OCI-LY3 (cell line): ENCODE data around the gene INPP5E.

Experiments
- H2AFZ ChIP-seq: fragments of 200-600, 300-600 bp; shearing (Covaris generic); 2 replicates; pipeline ENCODE4 v1.6.0; 2014; ENCODE audit warnings: antibody characterized with exemption, low read depth, low read length
- H3K27ac ChIP-seq: fragments of 200-600, 300-600 bp; sonication (generic); 2 replicates; pipeline ENCODE4 v1.5.1; 2014; ENCODE audit warnings: mild to moderate bottlenecking, low read length, moderate library complexity, mixed read lengths
- H3K27me3 ChIP-seq: fragments of 200-600, 300-600 bp; sonication (generic); 2 replicates; pipeline ENCODE4 v1.6.1; 2014; ENCODE audit warnings: low read depth, low read length, mixed read lengths
- H3K36me3 ChIP-seq: fragments of 200-600, 300-600 bp; sonication (generic); replicated peaks from 2 replicates; pipeline ENCODE3; 2014; ENCODE audit warnings: low read depth, low read length, mixed read lengths
- H3K4me1 ChIP-seq: fragments of 300-600, 200-600 bp; sonication (generic); 2 replicates; pipeline ENCODE4 v1.6.1; 2014; ENCODE audit warnings: low read length, mixed read lengths
- H3K4me2 ChIP-seq: fragments of 200-600, 300-600 bp; sonication (generic); 2 replicates; pipeline ENCODE4 v1.6.1; 2014; ENCODE audit warnings: low read length, mixed read lengths
- H3K4me3 ChIP-seq: fragments of 300-600, 200-600 bp; sonication (generic); 2 replicates; pipeline ENCODE4 v1.5.1; 2014; ENCODE audit warnings: antibody characterized with exemption, mild to moderate bottlenecking, low read length, moderate library complexity
- H3K79me2 ChIP-seq: fragments of 300-600, 200-600 bp; shearing (Covaris generic); 2 replicates; pipeline ENCODE4 v1.6.1; 2014; ENCODE audit warnings: mild to moderate bottlenecking, low read length, mixed read lengths
- H3K9ac ChIP-seq: fragments of 300-600, 200-600 bp; shearing (Covaris generic); 2 replicates; pipeline ENCODE4 v1.6.0; 2014; ENCODE audit warnings: mild to moderate bottlenecking, low read length, moderate library complexity
- H3K9me3 ChIP-seq: fragments of 200-600, 300-600 bp; shearing (Covaris generic); 2 replicates; pipeline ENCODE4 v1.6.1; 2014; ENCODE audit warnings: low read length, mixed read lengths; ENCODE audit not compliant: insufficient read depth
- H4K20me1 ChIP-seq: fragments of 200-600, 300-600 bp; sonication (generic); 2 replicates; pipeline ENCODE4 v1.6.1; 2016; ENCODE audit warnings: low read length, mixed read lengths; ENCODE audit not compliant: insufficient read depth
- CTCF ChIP-seq: fragments of 200-600, 300-600 bp; sonication (generic); IDR thresholded peaks from 2 replicates; pipeline ENCODE4 v1.5.1; 2014; ENCODE audit warnings: antibody characterized with exemption, low read length, low read depth
- EZH2phosphoT487 ChIP-seq: fragments of 200-600 bp; shearing (Covaris generic); IDR thresholded peaks from 2 replicates; pipeline ENCODE4 v1.6.1; 2018; ENCODE audit warnings: antibody characterized with exemption, mixed run types, low read depth

INPP5E gene

GRCh38 chr9:136432591-136432990 is 7.1 kb downstream of the INPP5E start:
- Histone ChIP-seq H3K4me2 (no peak overlapping the region), H3K79me2 (peaks cover 27% of the 10 kb centered on the region), H3K4me1 (peaks cover under 1% of the 10 kb centered on the region; the same call in 1 of the 2 replicates), H3K9ac (no peak overlapping the region), H3K27me3 (no peaks in the 10 kb centered on the region), H3K4me3 (no peak overlapping the region), H3K36me3 (peaks cover 5% of the 10 kb centered on the region), H2AFZ (no peak overlapping the region), H3K9me3 (no peaks in the 10 kb centered on the region), H3K27ac (no peak overlapping the region), H4K20me1 (peaks cover 19% of the 10 kb centered on the region)
- TF ChIP-seq EZH2phosphoT487 (no peak), CTCF (no peak)

- Histone ChIP-seq H3K27ac (no peak overlapping the region), H3K79me2 (peaks cover 20% of the 10 kb centered on the region), H2AFZ (no peak overlapping the region), H3K4me2 (no peak overlapping the region), H3K9me3 (no peaks in the 10 kb centered on the region), H3K36me3 (peaks cover 5% of the 10 kb centered on the region), H3K9ac (no peak overlapping the region), H3K27me3 (no peaks in the 10 kb centered on the region), H4K20me1 (peaks cover 13% of the 10 kb centered on the region), H3K4me1 (no peaks in the 10 kb centered on the region), H3K4me3 (no peak overlapping the region)
- TF ChIP-seq EZH2phosphoT487: no peak
- no peak for TF ChIP-seq CTCF
Measured at GRCh38 chr9:136431782-136432350, 7.8 kb downstream of the INPP5E start.

GRCh38 chr9:136430588-136431234 is 8.9 kb downstream of the INPP5E start:
- Histone ChIP-seq H3K36me3 (peaks cover 5% of the 10 kb centered on the region), H3K9me3 (no peaks in the 10 kb centered on the region), H3K4me3 (no peak overlapping the region), H3K9ac (no peak overlapping the region), H3K4me2 (no peak overlapping the region), H4K20me1 (peaks cover 10% of the 10 kb centered on the region), H3K27ac (no peak overlapping the region), H3K27me3 (no peaks in the 10 kb centered on the region), H2AFZ (no peak overlapping the region), H3K79me2 (peaks cover 10% of the 10 kb centered on the region), H3K4me1 (no peaks in the 10 kb centered on the region)
- TF ChIP-seq EZH2phosphoT487 (no peak), CTCF (no peak)

GRCh38 chr9:136429683-136430491 is 9.8 kb downstream of the INPP5E start:
- Histone ChIP-seq H3K4me2 (no peak overlapping the region), H3K36me3 (peaks cover 5% of the 10 kb centered on the region), H2AFZ (no peak overlapping the region), H3K27me3 (no peaks in the 10 kb centered on the region), H3K4me3 (no peak overlapping the region), H3K4me1 (no peaks in the 10 kb centered on the region), H3K9ac (no peak overlapping the region), H3K27ac (no peak overlapping the region), H3K79me2 (peaks cover 2% of the 10 kb centered on the region), H3K9me3 (no peaks in the 10 kb centered on the region), H4K20me1 (peaks cover 3% of the 10 kb centered on the region)
- no peak for TF ChIP-seq CTCF
